GM23338 (cell line): ENCODE data around the gene AP2B1.

Experiments used
- POLR2AphosphoS5 ChIP-seq: IDR thresholded peaks from 2 replicates; pipeline ENCODE4 v1.6.1; 2016; ENCODE audit warnings: antibody characterized with exemption, low read depth
- TF ChIP-seq, protein P1 (sequence below), 2 experiments: fragments of 200-600 bp in 1 of 2; sonication (generic) in 1 of 2; conservative IDR thresholded peaks; 2 replicates each; pipeline versions ENCODE4 v1.5.1 to v1.6.1; 2016 to 2017; ENCODE audit warnings: antibody characterized with exemption in 2 of 2, low read depth in 2 of 2, mild to moderate bottlenecking in 2 of 2, moderate library complexity in 1 of 2

GRCh38 chr17:35641032-35641431 lies 53.9 kb downstream of the AP2B1 start:
- TF ChIP-seq, protein P1, sequence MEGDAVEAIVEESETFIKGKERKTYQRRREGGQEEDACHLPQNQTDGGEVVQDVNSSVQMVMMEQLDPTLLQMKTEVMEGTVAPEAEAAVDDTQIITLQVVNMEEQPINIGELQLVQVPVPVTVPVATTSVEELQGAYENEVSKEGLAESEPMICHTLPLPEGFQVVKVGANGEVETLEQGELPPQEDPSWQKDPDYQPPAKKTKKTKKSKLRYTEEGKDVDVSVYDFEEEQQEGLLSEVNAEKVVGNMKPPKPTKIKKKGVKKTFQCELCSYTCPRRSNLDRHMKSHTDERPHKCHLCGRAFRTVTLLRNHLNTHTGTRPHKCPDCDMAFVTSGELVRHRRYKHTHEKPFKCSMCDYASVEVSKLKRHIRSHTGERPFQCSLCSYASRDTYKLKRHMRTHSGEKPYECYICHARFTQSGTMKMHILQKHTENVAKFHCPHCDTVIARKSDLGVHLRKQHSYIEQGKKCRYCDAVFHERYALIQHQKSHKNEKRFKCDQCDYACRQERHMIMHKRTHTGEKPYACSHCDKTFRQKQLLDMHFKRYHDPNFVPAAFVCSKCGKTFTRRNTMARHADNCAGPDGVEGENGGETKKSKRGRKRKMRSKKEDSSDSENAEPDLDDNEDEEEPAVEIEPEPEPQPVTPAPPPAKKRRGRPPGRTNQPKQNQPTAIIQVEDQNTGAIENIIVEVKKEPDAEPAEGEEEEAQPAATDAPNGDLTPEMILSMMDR (conservative IDR thresholded peaks at IDR 0.05; ENCODE audit: low read depth in 2 of 2), result no peak
- TF ChIP-seq POLR2AphosphoS5, result no peak
